GM19395 (cell line): Measurements from ENCODE around the gene PLA2G2D.

Experiments
- ATAC-seq: cut with Tn5 transposase; IDR thresholded peaks from one replicate; pipeline ENCODE4 v1.9.1; 2021; ENCODE audit warnings: mild to moderate bottlenecking, moderate library complexity; ENCODE audit not compliant: unreplicated experiment

The PLA2G2D gene

DNA sequence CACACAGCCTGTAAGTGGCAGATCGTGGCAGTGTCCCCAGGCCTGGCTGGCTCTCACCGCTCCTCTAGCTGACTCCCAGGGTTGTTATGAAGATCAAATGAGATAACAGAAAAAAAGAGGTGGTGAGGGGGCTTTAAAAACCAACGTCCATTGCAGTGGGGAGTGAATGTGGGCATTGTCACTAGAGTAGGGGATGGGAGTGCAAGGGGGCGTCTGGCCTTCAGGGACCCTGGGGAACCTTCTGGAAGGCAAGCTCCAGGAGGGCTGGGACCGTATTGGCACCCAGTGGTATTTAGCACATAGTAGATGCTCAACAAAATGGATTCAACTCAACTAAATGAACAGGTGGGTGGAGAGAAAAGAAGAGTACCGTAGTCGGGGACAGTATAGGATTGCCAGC lies 3.4 kb downstream of the PLA2G2D start:
- ATAC-seq, result no peak

DNA sequence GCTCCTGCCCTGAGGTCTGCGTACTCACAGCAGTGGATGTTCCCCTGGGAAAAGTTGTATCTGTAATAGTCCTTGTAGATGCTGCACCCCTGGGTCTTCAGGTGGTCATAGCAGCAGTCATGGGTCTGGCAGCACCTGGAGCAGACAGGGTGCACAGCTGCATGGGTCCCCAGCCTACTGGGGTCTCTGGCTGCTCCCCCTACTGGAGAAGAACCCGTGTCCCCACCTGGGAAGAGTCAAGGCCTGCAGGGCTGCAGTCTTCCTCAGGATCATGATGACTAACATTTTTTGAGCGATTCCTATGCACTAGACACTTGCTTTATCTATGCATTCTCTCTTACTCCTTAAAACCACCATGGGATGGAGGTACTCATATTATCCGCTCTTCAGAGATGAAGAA lies 3.9 kb downstream of the PLA2G2D start:
- ATAC-seq, result no peak

DNA sequence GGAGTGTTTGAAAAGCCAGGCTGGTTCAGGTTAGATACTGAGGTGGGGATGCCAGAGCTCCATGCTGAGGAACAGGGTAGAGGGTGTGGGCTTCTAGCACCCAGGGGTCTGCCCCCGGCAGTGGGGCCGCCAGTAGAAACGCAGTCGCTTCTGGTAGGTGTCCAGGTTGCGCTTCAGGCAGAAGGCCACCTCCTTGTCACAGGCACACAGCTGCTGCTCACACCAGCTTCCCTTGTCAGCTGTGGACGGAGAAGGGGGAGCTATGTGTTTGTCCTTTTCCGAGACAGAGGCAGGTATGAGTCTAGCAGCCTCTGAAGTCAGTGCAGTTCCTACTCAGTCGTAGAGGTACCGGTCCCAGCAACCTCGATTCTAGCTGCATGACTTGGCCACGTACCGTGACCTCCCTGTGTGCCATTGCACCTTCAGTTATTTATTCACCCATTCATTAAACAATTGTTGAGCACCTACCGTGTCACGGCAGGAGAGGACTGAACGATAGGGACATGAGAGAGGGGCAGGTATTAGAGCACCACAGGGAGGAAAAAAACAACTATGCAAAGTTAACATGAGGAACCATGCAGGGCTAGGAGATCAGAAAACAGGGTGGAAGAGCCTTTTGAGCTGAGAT lies 5.2 kb downstream of the PLA2G2D start:
- no peak for ATAC-seq

DNA sequence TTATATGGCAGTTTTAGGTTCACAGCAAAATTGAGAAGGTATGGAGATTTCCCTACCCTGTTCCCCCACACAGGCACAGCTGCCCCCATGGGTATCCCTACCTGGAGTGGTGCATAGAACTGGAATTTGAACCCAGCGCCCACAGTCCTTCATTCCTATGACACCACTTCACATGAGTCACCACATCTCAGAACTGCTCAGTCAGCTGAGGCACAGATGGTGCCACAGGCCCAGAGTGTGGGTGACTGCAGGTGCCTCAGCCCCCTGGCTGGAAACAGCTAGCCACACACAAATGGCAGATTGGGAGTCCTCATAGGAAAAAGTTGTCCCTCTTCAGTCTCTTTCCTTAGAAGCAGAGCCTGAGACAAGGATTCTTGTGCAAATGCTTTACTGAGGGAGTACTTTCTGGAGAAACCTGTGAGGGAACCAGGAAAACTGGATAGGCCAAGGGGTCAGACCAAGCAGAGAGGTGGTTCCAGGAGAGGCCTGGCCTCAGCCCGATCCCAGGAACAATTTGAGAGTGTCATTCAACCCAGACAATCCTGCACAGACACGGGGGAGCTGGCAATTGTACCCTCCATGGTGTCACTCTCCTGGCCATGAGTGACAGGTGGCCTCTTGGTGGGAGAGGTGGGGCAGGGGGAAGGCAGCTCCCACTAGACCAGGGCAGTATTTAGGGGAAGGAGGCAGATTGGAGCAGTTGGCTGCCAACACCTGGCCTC lies 6.9 kb downstream of the PLA2G2D start:
- no peak for ATAC-seq

GRCh38 chr1:20111452-20111851 lies 7.9 kb downstream of the PLA2G2D start:
- ATAC-seq, result no peak

GRCh38 chr1:20110679-20111078 lies 8.7 kb downstream of the PLA2G2D start:
- no peak for ATAC-seq

DNA sequence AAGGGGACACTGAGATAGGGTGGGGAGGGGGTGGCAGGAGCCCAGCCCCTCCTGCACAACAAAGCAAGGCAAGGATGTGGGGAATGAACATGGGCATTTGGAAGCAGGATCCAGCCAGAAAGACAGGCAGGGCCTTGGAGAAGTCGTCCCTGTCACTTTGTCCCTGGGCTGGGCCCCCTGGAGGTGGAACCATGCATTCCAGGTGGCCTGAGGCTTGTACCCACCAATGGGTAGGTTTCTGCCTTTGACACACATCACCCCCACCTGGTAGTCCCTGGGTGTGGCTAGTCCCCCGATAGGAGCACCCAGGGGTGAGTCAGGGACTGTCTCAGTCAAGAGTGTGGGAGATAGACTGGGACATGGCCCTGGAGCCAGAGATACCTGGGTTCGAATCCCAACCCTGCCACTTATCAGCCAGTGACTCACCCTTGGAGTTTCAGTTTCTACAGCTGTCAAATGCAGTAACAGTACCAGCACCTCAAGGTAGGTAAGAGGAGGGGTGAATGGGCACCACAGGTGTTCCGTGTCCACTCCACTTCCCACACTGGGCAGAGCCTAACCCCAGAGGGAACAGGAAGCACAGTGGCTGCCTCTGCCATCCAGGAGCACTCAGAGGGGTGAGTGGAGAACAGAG lies 10.0 kb downstream of the PLA2G2D start:
- no peak for ATAC-seq

DNA sequence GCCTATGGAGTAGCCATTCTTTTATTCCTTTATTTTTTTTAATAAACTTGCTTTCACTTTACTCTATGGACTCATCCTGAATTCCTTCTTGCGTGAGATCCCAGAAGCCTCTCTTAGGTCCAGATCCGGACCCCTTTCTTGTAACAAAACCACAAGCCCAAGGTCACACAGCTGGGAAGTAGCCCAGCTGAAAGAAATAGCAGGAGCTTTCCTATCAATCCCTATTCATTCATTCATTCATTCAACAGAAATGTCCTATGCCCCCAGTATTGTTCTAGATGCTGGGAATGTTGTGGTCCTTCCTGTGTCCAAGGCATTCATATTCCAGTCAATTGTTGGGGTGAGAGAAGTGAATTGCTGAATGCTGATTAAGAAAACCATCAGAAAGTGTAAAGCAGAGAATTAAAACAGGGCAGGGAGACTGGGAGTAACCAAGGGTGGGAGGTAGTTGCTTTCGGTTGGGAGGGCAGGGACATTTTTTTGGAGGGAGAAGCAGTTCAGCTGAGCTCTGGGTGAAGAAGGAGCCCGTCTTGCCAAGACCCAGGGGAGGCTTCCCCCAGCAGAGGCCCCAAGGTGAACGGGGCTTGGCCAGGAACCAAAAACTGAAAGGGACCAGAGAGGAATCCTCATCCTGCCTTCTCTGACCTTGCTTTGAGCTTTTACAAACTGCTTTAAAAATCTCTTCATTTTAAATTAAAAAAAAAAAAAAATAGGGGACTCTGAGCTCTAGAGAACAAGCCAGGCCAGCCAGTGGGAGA lies 10.8 kb downstream of the PLA2G2D start:
- no peak for ATAC-seq

GRCh38 chr1:20107796-20108195 lies 11.5 kb downstream of the PLA2G2D start:
- no peak for ATAC-seq

GRCh38 chr1:20107351-20107750 lies 12.0 kb downstream of the PLA2G2D start:
- ATAC-seq, result no peak

- ATAC-seq, result no peak
Measured at GRCh38 chr1:20105856-20106255, 13.5 kb downstream of the PLA2G2D start.

DNA sequence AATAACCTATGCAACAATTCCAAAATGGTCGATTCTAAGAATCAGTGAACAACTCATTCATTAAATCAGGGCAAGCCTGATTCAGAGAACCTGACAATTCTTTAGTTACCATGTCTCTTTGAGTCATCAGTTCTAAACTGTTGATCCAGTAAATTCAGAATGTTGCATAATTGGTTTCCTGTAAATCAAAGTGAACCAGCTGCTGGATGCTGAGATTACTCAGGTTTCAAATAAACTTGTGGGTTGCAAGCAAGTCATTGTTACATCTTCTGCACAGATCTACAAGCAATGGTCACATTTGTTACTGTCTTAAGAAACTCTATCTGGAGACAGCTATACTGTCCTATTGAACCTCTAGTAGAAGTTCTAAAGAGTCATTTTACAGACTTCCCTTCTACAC lies 16.5 kb downstream of the PLA2G2D start:
- ATAC-seq, result no peak

GRCh38 chr1:20100632-20101355 lies 18.5 kb downstream of the PLA2G2D start:
- no peak for ATAC-seq

DNA sequence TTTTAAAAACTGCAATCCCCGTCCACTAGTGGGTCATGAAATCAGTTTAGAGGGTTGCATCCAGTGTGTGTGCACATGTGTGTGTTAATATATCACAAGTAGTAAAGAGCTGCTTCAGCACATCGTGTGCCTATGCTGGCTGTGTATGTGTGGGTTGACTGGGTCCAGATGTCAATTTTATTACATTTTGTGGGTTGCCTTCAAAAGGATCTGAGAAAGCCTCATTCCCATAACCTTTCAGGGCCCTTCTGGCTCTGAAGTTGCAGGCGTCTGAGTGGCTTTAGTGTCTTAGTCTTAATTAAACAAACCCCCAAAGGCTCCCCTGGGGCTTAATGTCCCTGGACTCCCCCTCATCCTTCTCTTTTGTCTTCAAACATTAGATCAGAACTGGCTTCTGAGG lies 19.8 kb downstream of the PLA2G2D start:
- ATAC-seq, result no peak

GRCh38 chr1:20096840-20097447 lies 22.4 kb downstream of the PLA2G2D start:
- no peak for ATAC-seq

GRCh38 chr1:20095564-20096434 lies 23.5 kb downstream of the PLA2G2D start:
- no peak for ATAC-seq

DNA sequence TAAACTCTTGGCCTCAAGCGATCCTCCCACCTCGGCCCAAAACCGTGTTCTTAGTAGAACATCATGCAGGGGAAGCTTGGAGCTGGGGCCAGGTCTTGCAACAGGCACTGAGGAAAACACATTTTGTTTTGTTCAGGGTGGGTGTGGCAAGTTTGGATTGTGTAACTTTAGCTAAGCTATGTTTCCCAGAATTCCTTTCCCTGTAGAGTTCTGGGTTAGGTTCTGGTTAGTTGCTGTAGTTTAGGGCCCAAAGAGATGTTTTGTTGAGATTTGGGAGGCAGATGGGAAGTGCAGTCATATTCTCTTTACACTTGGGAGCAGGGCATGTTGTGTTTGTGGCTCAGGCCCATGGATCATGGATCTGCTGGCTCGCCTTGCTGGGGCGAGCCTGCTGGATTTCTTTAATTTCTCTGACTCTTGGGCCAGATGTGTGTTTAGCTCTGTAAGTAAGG lies 25.4 kb downstream of the PLA2G2D start:
- no peak for ATAC-seq

GRCh38 chr1:20093303-20093702 lies 26.0 kb downstream of the PLA2G2D start:
- ATAC-seq, result no peak

- no peak for ATAC-seq
Measured at GRCh38 chr1:20090641-20091040, 28.7 kb downstream of the PLA2G2D start.
